ENCODE data around the gene CENPQ.
"Not testable (repeated sequence)": the region's sequence is repeated elsewhere in the genome, so short reads cannot be mapped to it uniquely, and the experiment has no call there.

- not testable (repeated sequence) for TF ChIP-seq POLR2A (IDR thresholded peaks at IDR 0.05; ENCODE audit: low read depth, low read length); POLR2AphosphoS5 (IDR thresholded peaks at IDR 0.05; ENCODE audit: low read depth, low read length); TAF1 (IDR thresholded peaks at IDR 0.05; ENCODE audit: borderline replicate concordance, low read depth, low read length)
Measured at GRCh38 chr6:49481846-49482245, 18.7 kb downstream of the CENPQ start.

Measured in GM12892 (cell line).